Erythroblast (primary cell): ENCODE data around the gene ZNF17.

Source experiments
- DNase-seq, 2 experiments: peaks; one replicate each; lab custom pipeline; 2025; lab: John Stamatoyannopoulos, UW
- GATA1 ChIP-seq: IDR thresholded peaks from 2 replicates; pipeline ENCODE4 v1.6.1; 2011; ENCODE audit warnings: low read depth, mild to moderate bottlenecking, control low read depth, low read length, moderate library complexity
- POLR2A ChIP-seq: IDR thresholded peaks from 2 replicates; pipeline ENCODE4 v1.6.1; 2011; ENCODE audit warnings: mild to moderate bottlenecking, low read length

The ZNF17 gene

GRCh38 chr19:57395710-57396109 lies 15.3 kb upstream of the ZNF17 start:
- DNase-seq = no peak
- TF ChIP-seq GATA1 = no peak
- TF ChIP-seq POLR2A = no peak

- TF ChIP-seq GATA1 = no peak
- TF ChIP-seq POLR2A = no peak
- peak in 1 of 2 experiments; percentile 21 for DNase-seq
These were observed 12.1 kb upstream of the ZNF17 start for GRCh38 chr19:57398868-57399267.

DNA sequence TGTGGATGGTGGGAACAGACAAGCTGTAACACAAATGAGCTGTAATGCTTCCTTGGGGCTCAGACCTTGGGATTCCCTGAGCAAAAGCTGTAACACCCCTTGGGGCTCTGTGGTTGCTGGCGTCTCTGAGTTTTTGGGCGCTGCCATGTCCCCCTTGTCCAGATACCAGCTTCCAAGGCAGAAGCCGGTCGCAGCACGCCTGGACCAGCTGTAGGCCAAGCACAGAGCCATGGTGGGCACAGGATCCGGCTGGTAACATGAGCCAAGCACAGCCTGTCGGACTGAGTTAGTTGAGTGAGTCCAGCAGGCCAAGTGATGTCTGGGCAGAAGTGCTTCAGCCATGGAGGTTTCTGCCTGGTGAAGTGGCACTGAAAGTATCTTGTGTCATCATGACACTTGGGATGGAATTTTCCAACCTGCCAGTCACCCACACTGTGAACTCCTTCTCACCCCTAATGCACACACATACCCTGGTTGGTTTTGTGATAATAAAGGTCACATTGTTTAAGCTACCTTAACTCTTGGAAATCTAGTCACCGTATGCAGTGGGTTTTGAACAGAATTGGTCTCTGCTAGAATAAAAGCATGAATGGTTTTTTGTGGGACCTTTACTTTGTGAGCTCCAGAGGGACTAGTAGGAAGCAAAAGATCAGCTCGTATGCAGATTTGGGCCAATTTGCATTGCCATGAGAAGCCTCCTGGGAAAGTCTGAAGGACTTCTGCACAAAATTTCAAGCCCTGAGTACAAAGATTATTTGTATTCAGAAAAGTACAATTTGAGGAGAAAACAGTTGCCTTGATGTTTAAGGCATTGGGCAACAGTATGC lies 7.0 kb upstream of the ZNF17 start:
- no peak for DNase-seq
- TF ChIP-seq GATA1 (no peak), POLR2A (no peak)

GRCh38 chr19:57406516-57407123 lies 4.3 kb upstream of the ZNF17 start:
- peak; percentile 74 to 84 for DNase-seq
- TF ChIP-seq GATA1 (no peak), POLR2A (no peak)

- TF ChIP-seq POLR2A (no peak), GATA1 (no peak)
- peak; percentile 22 to 27 for DNase-seq
These were observed 8.5 kb downstream of the ZNF17 start for GRCh38 chr19:57419439-57419838.

DNA sequence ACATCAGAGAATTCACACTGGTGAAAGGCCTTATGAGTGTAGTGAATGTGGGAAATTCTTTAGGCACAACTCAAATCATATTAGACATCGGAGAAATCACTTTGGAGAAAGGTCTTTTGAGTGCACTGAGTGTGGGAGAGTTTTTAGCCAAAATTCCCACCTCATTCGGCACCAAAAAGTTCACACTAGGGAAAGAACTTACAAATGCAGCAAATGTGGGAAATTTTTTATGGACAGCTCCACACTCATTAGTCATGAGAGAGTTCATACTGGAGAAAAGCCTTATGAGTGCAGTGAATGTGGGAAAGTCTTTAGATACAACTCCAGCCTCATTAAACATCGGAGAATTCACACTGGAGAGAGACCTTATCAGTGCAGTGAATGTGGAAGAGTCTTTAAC lies 10.1 kb downstream of the ZNF17 start:
- DNase-seq = no peak
- no peak for TF ChIP-seq POLR2A
- no peak for TF ChIP-seq GATA1

DNA sequence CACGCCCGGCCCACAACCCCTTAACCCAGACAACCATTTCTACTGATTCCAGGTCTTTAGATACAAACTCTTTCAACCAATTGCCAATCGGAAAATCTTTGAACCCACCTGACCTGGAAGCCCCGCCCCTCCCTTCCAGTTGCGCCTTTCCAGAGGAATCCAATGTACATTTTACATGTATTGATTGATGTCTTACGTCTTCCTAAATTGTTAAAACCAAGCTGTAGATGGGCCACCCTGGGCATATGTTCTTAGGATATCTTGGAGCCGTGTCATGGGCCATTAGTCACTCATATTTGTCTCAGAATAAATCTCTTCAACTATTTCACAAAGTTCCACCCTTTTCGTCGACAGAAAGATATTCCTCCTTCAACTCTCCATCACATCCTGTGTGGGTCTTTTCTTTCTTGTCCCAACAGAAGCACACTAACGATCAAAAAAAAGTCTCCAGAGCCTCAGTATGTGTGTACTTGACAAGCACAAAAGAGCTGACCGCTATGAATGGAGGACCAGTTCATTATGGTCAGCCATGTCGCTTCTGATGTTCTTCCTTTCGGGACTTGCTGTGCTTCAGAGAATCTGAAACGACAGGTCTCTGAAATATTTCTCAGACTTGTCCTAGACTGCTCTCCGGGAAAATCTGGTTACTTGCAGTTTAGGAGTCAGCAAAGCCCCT lies 23.6 kb downstream of the ZNF17 start:
- no peak for DNase-seq
- TF ChIP-seq POLR2A = no peak
- no peak for TF ChIP-seq GATA1

DNA sequence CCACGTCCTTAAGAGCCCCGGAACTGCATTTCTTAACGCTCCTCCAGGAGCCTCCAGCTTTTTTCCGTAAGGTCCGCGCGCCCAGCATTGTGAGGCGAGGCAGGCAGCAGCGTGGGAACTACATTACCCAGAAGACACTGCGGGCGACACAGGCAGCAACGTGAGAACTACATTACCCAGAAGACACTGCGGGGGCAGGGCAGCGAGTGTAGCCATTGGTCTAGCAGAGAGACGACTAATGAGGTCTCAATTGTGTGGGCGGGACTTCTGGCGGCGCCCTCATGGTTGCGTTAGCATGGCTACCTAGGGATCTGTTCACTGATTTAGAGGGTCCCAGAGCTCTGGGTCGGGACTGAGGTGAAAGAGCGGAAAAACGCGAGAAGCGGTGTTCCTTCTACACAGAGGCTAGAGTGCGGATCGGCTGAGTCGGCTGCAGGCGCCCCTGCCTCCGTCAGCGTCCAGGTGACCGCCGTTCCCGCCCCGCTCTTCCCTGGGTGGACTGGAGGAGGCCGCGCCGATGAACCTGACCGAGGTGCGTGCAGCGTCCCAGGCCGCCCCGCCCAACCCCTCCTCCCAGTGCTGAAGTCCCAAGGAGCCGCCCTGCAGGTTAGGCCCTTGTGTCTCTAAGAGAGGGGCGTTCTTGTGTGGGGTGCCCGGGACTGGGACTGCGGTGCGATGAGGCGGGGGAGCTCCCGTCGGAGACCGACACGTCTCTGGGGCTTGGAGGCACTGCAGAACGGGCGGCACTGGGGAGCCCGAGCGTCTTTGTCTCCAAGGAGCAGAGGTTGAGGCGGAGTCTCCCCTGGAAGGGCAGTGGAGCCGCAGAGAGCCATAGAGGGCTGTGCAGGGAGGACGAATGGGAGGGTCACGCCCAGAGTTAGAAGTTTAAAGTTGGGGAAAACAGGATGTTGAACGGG lies 24.4 kb downstream of the ZNF17 start, which contains the start of gene ZNF749:
ZNF749 (plus strand) TSS at position 264 of the 917 bp plus-strand sequence; CDS start at position 518, 254 bp downstream.
- peak; percentile 98 for DNase-seq
- no peak for TF ChIP-seq GATA1
- TF ChIP-seq POLR2A = peak; percentile 69

DNA sequence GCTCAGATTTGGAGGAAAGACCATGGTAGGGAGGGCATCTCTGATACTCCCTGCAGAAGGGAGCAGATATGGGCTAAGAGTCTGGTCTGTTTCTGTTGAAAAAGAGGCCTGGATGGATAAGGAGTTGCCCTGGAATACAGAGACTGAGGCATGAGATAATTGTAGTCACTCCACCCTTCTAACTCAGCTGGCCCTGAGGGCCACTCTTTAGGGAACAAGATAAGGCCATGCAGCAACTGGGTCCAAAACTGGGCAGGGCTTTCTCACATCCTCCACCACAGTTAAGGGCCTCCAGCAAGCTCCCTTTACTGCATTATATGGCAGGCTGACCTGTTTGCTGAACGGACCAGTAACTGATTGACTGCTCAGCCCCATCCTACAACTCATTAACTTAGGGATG lies 25.5 kb downstream of the ZNF17 start:
- peak; percentile 80 to 91 for DNase-seq
- TF ChIP-seq POLR2A (no peak), GATA1 (peak; percentile 42)

- DNase-seq = no peak
- TF ChIP-seq POLR2A = no peak
- TF ChIP-seq GATA1 = no peak
These were observed 27.0 kb downstream of the ZNF17 start for GRCh38 chr19:57437931-57438330.

DNA sequence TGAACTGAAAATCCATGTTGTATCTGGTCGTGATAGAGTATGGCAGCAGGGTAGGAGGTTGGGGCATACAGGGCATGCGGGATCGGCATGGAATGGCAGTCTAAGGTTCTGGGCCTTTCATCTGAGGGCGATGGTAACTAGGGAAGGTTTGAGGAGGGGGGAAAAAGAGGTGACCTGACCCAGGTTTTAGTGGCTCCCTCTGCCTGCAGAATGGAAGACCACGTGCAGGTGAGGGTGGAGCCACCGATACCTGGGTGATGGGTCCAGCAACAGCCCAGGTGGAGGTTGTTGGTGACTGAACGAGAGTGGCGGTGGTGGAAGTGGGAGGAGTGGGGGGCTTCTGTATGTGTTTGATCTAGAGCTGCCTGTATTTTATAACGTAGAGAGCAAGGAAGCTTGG lies 28.0 kb downstream of the ZNF17 start:
- TF ChIP-seq GATA1 (no peak), POLR2A (no peak)
- no peak for DNase-seq

DNA sequence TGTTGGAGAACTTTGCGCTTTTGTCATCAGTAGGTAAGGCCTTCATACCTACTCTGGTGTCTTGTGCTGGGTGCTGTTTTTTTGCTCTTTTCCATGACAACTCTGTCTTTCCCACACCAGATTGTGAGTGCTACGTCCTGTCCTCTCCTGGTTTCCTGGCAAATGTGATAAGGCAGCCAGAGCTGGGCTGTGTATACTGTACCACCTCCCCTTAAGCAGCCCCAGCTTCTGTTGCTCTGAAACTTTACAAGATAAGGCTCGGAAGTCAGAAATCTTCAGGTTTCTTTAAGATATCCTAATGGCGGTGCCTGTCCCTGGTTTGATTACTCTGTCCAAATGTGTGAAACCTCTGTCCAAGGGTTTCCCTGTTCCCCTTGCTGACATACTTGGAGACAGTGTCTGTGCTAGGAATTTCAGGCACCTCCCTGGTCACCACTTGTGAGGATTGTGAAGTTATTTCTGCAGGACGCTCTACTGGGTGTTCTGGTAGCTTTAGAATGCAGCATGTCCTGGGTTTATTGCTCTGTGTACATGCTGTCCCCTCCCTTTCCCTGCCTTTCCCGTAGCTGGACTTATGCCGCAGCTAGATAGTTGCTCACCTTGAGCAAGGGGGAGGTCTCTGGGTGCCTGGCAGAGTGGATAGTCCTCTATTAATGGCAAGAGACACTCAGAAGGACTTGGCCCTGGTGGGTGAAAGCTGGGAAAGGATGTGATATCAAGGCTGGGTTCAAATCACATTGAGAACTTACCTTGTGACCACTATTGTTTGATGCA lies 31.2 kb downstream of the ZNF17 start:
- TF ChIP-seq POLR2A = no peak
- no peak for TF ChIP-seq GATA1
- peak in 1 of 2 experiments; percentile 46 for DNase-seq
